Pons (tissue), 1 donor: ENCODE data around the gene SEPTIN1.
A peak's percentile ranks its signal among the peaks of the same experiment; 100 is the strongest.
"Not testable (repeated sequence)": the region's sequence is repeated elsewhere in the genome, so short reads cannot be mapped to it uniquely, and the experiment has no call there.

Source experiments
- DNase-seq: peaks from one replicate; pipeline ENCODE4 v3.0.0-alpha.2; 2016; ENCODE audit warnings: low spot score

Gene SEPTIN1

DNA sequence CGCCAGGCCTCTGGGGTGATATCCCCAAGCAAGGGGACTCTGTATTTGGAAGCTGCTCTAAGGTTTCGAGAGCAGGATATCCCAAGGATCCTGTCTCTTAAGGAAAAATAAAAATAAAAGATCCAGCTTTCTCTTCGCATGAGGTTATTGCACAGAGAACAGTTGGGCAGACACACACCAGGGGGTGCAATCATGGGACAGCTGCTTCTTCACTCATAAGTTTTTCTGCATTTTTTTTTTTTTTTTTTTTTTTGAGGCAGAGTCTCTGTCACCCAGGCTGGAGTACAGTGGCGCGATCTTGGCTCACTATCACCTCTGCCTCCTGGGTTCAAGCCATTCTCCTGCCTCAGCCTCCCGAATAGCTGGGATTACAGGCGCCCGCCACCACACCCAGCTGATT lies 40.4 kb downstream of the SEPTIN1 start:
- DNase-seq: not testable (repeated sequence)

DNA sequence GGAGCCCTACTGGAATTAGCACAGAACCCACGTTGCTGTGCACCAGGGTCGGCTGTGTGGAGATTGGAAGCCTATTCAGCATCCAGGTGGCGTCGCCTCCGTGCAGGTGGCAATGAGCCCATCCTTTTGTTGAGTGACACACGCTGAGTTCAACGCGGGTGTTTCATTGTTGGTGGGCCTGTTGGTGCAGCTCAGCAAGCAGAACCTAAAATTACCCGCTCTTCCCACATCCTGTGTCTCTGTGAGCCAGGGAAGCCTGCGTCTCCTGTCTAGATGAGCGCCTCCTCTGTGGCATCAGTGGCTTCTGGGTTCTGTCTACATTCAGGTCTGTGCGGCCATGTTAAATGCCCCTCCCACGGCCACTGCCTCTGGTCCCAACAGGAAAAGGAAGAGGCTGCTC lies 41.7 kb downstream of the SEPTIN1 start:
- no peak for DNase-seq

DNA sequence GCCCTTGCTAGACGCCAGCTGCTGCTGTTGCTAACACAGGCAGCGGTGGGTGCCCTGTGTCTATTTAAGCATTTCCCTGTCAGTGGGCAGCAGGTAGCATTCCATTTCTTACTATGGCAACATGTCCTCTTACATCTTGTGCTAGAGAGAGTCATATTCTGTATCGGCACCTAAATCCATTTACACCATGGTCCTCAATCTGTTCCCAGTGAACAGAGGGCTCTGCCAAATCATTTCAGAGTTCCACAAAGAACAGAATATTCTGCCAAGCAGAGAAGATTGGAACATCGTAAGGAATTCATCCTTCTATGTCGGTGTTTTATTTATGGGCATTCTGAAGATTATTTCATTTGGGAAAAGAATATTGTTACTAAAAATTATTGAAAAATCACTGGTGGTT lies 43.6 kb downstream of the SEPTIN1 start:
- not testable (repeated sequence) for DNase-seq

DNA sequence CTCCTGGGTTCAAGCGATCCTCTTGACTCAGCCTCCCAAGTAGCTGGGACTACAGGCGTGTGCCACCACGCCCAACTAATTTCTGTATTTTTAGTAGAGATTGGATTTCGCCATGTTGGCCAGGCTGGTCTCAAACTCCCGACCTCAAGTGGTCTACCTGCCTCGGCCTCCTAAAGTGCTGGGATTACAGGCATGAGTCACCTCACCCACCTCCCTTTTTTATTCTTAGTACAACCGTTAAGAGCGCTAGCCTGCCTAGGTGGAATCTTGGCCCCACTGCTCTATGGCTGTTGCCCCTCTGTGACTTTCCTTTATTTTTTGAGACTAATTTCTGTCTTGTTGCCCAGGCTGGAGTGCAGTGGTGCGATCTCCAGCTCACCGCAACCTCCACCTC lies 44.4 kb downstream of the SEPTIN1 start:
- DNase-seq: not testable (repeated sequence)

DNA sequence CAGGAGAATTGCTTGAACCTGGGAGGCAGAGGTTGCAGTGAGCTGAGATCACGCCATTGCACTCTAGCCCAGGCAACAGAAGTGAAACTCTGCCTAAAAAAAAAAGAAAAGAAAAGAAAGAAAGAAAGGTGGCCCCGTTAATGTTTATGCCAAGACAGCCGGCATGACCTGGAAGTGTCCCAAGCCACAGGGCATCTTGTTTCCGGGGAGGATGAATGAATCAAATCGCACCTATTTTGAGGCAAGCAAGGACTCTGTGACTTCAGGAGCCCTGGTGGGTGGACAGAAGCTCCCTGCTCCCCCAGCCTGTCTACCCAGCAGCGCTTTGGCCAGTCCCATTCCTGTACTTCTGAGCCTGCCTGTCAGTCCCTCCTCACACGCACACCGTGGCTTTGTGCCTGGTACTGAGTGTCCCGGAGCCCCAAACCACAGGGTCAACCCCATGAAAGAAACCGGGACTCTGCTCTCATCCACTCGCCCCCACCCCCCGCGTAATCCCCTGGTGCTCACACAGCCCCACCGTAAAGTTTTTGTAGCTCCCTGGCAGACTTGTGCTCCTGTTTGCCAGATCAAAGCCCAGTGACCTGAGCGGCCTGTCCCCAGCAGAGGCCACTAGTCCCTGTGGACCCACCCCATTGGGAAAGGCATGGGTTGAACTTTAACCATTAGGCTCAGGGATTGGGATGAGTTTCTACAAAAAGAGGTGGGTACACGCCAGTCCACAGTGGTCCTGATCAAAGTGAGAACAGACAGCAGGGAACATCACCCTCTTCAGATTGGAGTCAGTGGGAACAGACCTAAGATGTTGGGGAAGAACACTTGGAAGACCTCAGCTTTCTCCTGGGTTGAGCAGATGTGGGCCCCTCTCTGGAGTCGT lies 46.5 kb downstream of the SEPTIN1 start:
- peak; percentile 30 for DNase-seq

DNA sequence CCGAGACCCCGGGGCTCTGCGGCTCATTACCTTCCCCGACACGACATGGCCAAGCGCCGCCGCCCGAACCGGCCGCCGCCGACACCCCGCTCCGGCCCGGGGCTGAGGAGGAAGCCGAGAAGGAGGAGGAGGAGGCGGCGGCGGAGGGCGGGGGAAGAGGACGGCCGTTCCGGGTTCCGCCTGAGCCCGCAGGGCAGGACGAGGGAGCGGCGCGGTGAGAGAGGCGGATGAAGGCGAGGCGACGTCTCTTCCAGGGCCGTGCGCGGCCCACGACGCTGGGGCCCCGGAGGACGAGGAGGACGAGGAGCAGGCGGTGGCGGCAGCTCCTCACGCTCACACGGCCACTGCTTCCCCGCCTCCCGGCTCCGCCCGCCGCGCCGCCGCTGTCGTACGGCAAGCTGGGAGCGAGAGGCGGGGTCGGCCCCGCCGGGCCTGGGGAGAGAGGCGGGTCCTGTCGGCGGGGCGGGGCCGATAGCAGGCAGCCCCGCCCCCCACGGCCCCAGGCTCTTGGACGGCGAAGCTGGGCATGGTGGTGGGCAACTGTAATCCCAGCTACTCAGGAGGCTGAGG lies 47.2 kb downstream of the SEPTIN1 start:
- peak; percentile 67 for DNase-seq

DNA sequence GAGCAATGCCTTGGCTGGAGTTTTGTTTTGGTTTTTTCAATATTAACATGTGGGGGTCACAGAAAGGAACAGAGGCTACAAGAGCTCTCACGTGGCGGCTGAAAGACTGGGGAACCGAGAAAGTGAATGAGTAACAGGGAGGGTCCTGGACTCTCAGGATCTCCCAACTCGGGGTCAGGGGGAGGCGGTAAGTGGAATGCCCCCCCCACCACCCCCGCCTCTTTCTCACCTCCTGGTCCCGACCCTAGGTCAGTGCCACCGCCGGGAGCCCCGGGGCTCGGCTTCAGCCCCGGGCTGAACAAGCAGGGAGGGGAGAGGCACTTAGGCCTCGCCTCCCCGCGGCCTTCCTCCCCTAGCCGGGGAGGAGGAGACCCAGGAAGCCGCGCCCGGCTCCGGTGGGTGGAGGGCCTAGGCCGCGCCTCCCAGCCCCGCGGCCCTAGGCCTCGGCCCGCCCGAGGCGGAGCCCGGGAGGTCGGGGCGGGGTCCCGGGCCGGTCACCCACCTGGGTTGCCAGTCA lies 47.8 kb downstream of the SEPTIN1 start:
- DNase-seq: peak; percentile 39
